ENCODE results near the gene OR10A3. TPM values are rescaled to one million over a fixed set of nuclear protein-coding genes. Genes with fewer than 3 reads are reported as not detected.

The OR10A3 gene
- total RNA-seq, 1 donor from 2014 or later = not detected

DNA sequence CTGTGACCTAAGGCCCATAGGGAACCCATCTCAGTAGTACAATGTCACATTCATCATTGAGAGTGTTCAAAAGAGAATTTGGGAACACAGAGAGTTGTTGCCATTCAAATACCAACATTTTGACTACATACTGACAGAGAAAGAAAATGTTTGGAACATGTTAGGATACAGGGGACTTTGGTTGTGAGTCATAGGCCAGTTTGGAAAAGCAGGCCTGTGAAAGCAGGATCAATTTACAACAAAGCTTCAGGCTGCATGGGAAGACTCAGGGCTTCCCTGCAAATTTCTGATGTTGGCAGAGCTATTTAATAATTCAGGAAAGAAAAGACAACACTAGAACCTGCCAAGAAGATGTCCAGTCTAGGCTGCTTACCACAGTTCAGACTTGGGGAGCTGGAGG, 23.4 kb upstream of the OR10A3 start:
- no peak overlapping the region for H3K27ac Mint-ChIP-seq
- no peaks in the 10 kb centered on the region for H3K4me1 Mint-ChIP-seq (ENCODE audit: unreplicated experiment)
- H3K36me3 Mint-ChIP-seq = no peaks in the 10 kb centered on the region
- peaks cover 14% of the 10 kb centered on the region for H3K27me3 Mint-ChIP-seq
- H3K9me3 Mint-ChIP-seq = no peaks in the 10 kb centered on the region
- no peak for DNase-seq (ENCODE audit: extremely low spot score, unreplicated experiment)
- TF ChIP-seq, protein P1, sequence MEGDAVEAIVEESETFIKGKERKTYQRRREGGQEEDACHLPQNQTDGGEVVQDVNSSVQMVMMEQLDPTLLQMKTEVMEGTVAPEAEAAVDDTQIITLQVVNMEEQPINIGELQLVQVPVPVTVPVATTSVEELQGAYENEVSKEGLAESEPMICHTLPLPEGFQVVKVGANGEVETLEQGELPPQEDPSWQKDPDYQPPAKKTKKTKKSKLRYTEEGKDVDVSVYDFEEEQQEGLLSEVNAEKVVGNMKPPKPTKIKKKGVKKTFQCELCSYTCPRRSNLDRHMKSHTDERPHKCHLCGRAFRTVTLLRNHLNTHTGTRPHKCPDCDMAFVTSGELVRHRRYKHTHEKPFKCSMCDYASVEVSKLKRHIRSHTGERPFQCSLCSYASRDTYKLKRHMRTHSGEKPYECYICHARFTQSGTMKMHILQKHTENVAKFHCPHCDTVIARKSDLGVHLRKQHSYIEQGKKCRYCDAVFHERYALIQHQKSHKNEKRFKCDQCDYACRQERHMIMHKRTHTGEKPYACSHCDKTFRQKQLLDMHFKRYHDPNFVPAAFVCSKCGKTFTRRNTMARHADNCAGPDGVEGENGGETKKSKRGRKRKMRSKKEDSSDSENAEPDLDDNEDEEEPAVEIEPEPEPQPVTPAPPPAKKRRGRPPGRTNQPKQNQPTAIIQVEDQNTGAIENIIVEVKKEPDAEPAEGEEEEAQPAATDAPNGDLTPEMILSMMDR (conservative IDR thresholded peaks at IDR 0.05) = no peak
- H3K4me3 Mint-ChIP-seq = no peak overlapping the region

DNA sequence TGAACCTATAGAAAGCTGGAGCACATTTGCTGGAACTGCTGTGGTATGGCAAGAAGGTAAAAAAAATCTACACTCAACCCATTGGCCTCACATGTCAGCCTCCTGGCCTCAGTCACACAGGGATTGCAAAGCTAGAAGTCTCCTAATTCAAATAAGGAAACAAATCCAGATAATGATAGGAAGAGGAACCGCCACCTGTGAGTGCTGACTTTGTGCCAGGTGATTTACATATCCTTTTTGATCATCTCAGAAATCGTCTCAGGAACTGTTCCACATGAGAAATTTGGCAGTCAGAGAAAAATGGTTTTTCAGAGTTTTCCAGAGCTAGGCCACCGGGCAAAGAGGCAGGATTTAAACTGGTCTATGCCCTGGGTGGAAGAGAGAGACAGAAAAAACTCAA, 22.8 kb upstream of the OR10A3 start:
- DNase-seq (ENCODE audit: extremely low spot score, unreplicated experiment) = no peak
- no peaks in the 10 kb centered on the region for H3K4me1 Mint-ChIP-seq (ENCODE audit: unreplicated experiment)

DNA sequence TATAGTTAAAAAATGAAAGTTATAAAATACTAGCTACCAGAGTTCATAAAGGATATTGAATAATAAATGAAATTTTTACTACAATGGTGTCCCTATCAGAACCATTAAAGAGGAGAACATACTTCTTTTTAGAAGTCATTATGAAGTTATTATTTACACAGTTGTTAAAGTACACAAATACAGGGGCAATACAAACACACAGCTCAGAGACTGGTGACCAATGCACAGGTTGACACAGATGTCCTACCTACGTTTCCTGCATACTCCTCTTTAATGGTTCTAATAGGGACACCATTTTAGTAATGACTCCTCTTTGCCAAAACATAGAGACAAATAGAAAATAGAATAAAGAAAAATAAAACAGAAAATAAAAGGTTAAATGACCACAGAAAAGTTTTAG, 13.7 kb upstream of the OR10A3 start:
- Mint-ChIP-seq H3K4me3 (no peak overlapping the region), H3K27me3 (peaks cover 3% of the 10 kb centered on the region), H3K9me3 (no peaks in the 10 kb centered on the region), H3K27ac (no peak overlapping the region), H3K4me1 (ENCODE audit: unreplicated experiment) (no peaks in the 10 kb centered on the region), H3K36me3 (no peaks in the 10 kb centered on the region)
- TF ChIP-seq, protein P1 (conservative IDR thresholded peaks at IDR 0.05) = no peak
- DNase-seq (ENCODE audit: extremely low spot score, unreplicated experiment) = no peak

More for the DNA sequence above, 22.8 kb upstream of the OR10A3 start:
- H3K27me3 Mint-ChIP-seq = peaks cover 14% of the 10 kb centered on the region
- no peak overlapping the region for H3K27ac Mint-ChIP-seq
- H3K36me3 Mint-ChIP-seq = no peaks in the 10 kb centered on the region
- no peak overlapping the region for H3K4me3 Mint-ChIP-seq
- TF ChIP-seq, protein P1 (conservative IDR thresholded peaks at IDR 0.05) = no peak
- H3K9me3 Mint-ChIP-seq = no peaks in the 10 kb centered on the region

DNA sequence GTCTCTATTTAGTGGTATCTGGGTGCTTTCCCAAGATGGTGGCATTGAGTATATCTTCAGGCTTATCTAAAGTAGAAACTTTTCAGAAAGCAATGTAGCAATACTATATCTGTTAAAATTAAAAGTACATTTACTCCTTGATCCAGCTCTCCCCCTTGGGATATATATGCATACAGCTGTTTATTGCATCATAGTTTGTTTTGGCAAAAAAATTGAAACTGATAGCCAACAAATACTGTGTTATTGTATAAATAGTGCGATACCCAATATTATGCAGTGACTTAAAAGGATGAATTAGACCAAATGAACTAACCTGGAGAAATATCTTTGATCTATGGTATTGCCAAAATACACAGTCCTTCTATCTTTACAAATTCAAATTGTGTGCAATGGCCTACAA, 8.4 kb upstream of the OR10A3 start:
- TF ChIP-seq, protein P1 (conservative IDR thresholded peaks at IDR 0.05) = no peak
- no peaks in the 10 kb centered on the region for H3K4me1 Mint-ChIP-seq (ENCODE audit: unreplicated experiment)
- DNase-seq (ENCODE audit: extremely low spot score, unreplicated experiment) = no peak
- no peaks in the 10 kb centered on the region for H3K36me3 Mint-ChIP-seq
- no peak overlapping the region for H3K27ac Mint-ChIP-seq
- no peaks in the 10 kb centered on the region for H3K9me3 Mint-ChIP-seq
- no peak overlapping the region for H3K4me3 Mint-ChIP-seq
- H3K27me3 Mint-ChIP-seq = peaks cover 3% of the 10 kb centered on the region

DNA sequence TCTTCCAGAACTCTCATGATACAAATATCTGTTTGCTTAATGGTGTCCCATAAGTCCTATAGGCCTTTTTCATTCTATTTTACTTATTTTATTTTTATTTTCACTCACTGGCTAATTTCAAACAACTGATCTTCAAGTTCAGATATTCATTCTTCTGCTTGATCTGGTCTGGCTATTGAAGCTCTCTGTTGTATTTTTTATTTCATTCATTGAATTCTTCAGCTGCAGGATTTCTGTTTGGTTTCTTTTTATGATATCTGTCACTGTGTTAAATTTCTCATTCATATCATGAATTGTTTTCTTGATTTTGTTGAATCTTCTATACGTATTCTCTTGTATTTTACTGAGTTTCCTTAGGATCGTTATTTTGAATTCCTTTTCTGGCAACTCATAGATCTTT, 2.6 kb upstream of the OR10A3 start:
- Mint-ChIP-seq H3K27me3 (peaks cover 8% of the 10 kb centered on the region), H3K36me3 (no peaks in the 10 kb centered on the region), H3K4me1 (ENCODE audit: unreplicated experiment) (no peaks in the 10 kb centered on the region), H3K4me3 (no peak overlapping the region), H3K27ac (no peak overlapping the region), H3K9me3 (peaks cover 9% of the 10 kb centered on the region)
- TF ChIP-seq, protein P1 (conservative IDR thresholded peaks at IDR 0.05) = no peak
- DNase-seq (ENCODE audit: extremely low spot score, unreplicated experiment) = no peak

DNA sequence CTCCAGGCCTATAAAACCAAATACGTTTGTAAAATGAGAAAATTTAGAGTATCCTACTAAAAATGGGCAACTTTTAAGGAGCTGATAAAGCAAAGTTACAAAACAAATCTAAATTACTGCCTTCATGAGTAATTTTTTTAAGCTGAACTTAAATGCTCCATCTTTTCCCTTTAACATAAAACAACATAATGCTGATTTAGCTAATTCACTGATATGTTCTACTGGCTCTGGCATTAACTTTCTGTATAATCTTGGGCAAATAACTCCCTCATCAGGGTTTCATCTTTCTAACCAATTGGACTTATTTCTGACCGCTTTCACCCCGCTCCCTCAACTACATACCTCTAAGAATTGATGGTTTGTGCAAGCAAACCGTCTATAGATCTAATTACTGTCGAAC, 362 bp downstream of the OR10A3 start:
- Mint-ChIP-seq H3K4me1 (ENCODE audit: unreplicated experiment) (no peaks in the 10 kb centered on the region), H3K27ac (no peak overlapping the region), H3K27me3 (peaks cover 5% of the 10 kb centered on the region), H3K4me3 (no peak overlapping the region), H3K9me3 (peaks cover 9% of the 10 kb centered on the region), H3K36me3 (no peaks in the 10 kb centered on the region)
- TF ChIP-seq, protein P1 (conservative IDR thresholded peaks at IDR 0.05) = no peak
- no peak for DNase-seq (ENCODE audit: extremely low spot score, unreplicated experiment)

Measured in type B pancreatic cell (in vitro differentiated cells).